Measurements from ENCODE around the gene HSPG2. TPM values are rescaled to one million over a fixed set of nuclear protein-coding genes. Genes with fewer than 3 reads are reported as not detected.
A peak's percentile ranks its signal among the peaks of the same experiment; 100 is the strongest.

Gene HSPG2
- total RNA-seq, 1 donor, result 265 TPM

GRCh38 chr1:21940492-21940891, 3.4 kb upstream of the HSPG2 start:
- Histone ChIP-seq H3K79me2 (ENCODE audit: insufficient read depth, low read length) (peaks cover 13% of the 10 kb centered on the region), H3K9me3 (ENCODE audit: low read depth, low read length) (no peaks in the 10 kb centered on the region), H3K4me2 (ENCODE audit: insufficient read depth, low read length) (peak overlapping the region; percentile 4), H3K27me3 (ENCODE audit: insufficient read depth, low read length) (no peaks in the 10 kb centered on the region), H3K36me3 (ENCODE audit: insufficient read depth, low read length) (no peaks in the 10 kb centered on the region), H3K4me1 (ENCODE audit: insufficient read depth, low read length) (peaks cover 40% of the 10 kb centered on the region), H3K4me3 (ENCODE audit: insufficient read depth, low read length) (no peak overlapping the region), H3K27ac (ENCODE audit: low read depth, low read length) (peak overlapping the region; percentile 89), H4K20me1 (ENCODE audit: insufficient read depth, low read length) (peaks cover 4% of the 10 kb centered on the region), H2AFZ (ENCODE audit: low read length) (no peak overlapping the region)
- DNase-seq (ENCODE audit: insufficient read length, low spot score, missing footprints), result no peak
- TF ChIP-seq CTCF (IDR thresholded peaks at IDR 0.05; ENCODE audit: extremely low read depth, low read depth, low read length), result no peak

- H3K4me1 ChIP-seq (ENCODE audit: insufficient read depth, low read length), result peaks cover 45% of the 10 kb centered on the region
- H3K4me3 ChIP-seq (ENCODE audit: insufficient read depth, low read length), result no peak overlapping the region
- peaks cover 3% of the 10 kb centered on the region for H3K36me3 ChIP-seq (ENCODE audit: insufficient read depth, low read length)
- H2AFZ ChIP-seq (ENCODE audit: low read length), result peak overlapping the region; percentile 39
- TF ChIP-seq CTCF (IDR thresholded peaks at IDR 0.05; ENCODE audit: extremely low read depth, low read depth, low read length), result peak; percentile 74
- H3K4me2 ChIP-seq (ENCODE audit: insufficient read depth, low read length), result peak overlapping the region; percentile 25
- H3K27ac ChIP-seq (ENCODE audit: low read depth, low read length), result peak overlapping the region; percentile 89
- no peaks in the 10 kb centered on the region for H3K27me3 ChIP-seq (ENCODE audit: insufficient read depth, low read length)
- no peaks in the 10 kb centered on the region for H3K9me3 ChIP-seq (ENCODE audit: low read depth, low read length)
- DNase-seq (ENCODE audit: insufficient read length, low spot score, missing footprints), result peak; percentile 95
- peaks cover 4% of the 10 kb centered on the region for H4K20me1 ChIP-seq (ENCODE audit: insufficient read depth, low read length)
- peaks cover 20% of the 10 kb centered on the region for H3K79me2 ChIP-seq (ENCODE audit: insufficient read depth, low read length)
Measured at GRCh38 chr1:21939650-21940374, 2.7 kb upstream of the HSPG2 start.

- Histone ChIP-seq H3K27me3 (ENCODE audit: insufficient read depth, low read length) (no peaks in the 10 kb centered on the region), H3K36me3 (ENCODE audit: insufficient read depth, low read length) (peaks cover 3% of the 10 kb centered on the region), H3K4me1 (ENCODE audit: insufficient read depth, low read length) (peaks cover 51% of the 10 kb centered on the region), H3K27ac (ENCODE audit: low read depth, low read length) (peak overlapping the region; percentile 89), H3K9me3 (ENCODE audit: low read depth, low read length) (no peaks in the 10 kb centered on the region), H3K4me3 (ENCODE audit: insufficient read depth, low read length) (no peak overlapping the region), H4K20me1 (ENCODE audit: insufficient read depth, low read length) (peaks cover 6% of the 10 kb centered on the region), H3K79me2 (ENCODE audit: insufficient read depth, low read length) (peaks cover 29% of the 10 kb centered on the region), H2AFZ (ENCODE audit: low read length) (peak overlapping the region; percentile 57), H3K4me2 (ENCODE audit: insufficient read depth, low read length) (peak overlapping the region; percentile 25)
- TF ChIP-seq CTCF (IDR thresholded peaks at IDR 0.05; ENCODE audit: extremely low read depth, low read depth, low read length), result no peak
- DNase-seq (ENCODE audit: insufficient read length, low spot score, missing footprints), result no peak
Measured at GRCh38 chr1:21938732-21939538, 1.8 kb upstream of the HSPG2 start.
